Keratinocyte (primary cell): ENCODE measurements around the gene EIF2S2.
"Not testable (repeated sequence)": the region's sequence is repeated elsewhere in the genome, so short reads cannot be mapped to it uniquely, and the experiment has no call there.

Source experiments
- EZH2 ChIP-seq: IDR thresholded peaks from one replicate; pipeline ENCODE4 v1.6.1; 2012; ENCODE audit warnings: inconsistent platforms, mild to moderate bottlenecking, low read length, moderate library complexity
- TF ChIP-seq, protein P1 (sequence below), 3 experiments: IDR thresholded peaks in 1 of 3; conservative IDR thresholded peaks in 1 of 3; optimal IDR thresholded peaks in 1 of 3; 2 replicates in 2 of 3; 3 replicates in 1 of 3; pipeline versions ENCODE3 to v1.5.1; 2011; ENCODE audit warnings: low read length in 3 of 3, mild to moderate bottlenecking in 3 of 3, moderate library complexity in 2 of 3, control low read depth in 1 of 3, inconsistent platforms in 1 of 3; ENCODE audit not compliant: insufficient read depth in 2 of 3; ENCODE audit errors: extremely low read depth in 1 of 3

- TF ChIP-seq, protein P1, sequence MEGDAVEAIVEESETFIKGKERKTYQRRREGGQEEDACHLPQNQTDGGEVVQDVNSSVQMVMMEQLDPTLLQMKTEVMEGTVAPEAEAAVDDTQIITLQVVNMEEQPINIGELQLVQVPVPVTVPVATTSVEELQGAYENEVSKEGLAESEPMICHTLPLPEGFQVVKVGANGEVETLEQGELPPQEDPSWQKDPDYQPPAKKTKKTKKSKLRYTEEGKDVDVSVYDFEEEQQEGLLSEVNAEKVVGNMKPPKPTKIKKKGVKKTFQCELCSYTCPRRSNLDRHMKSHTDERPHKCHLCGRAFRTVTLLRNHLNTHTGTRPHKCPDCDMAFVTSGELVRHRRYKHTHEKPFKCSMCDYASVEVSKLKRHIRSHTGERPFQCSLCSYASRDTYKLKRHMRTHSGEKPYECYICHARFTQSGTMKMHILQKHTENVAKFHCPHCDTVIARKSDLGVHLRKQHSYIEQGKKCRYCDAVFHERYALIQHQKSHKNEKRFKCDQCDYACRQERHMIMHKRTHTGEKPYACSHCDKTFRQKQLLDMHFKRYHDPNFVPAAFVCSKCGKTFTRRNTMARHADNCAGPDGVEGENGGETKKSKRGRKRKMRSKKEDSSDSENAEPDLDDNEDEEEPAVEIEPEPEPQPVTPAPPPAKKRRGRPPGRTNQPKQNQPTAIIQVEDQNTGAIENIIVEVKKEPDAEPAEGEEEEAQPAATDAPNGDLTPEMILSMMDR (optimal IDR thresholded peaks at IDR 0.05 in 1 of 3, IDR thresholded peaks at IDR 0.05 in 1 of 3, conservative IDR thresholded peaks at IDR 0.05 in 1 of 3; ENCODE audit: extremely low read depth in 1 of 3, insufficient read depth in 2 of 3, low read length in 3 of 3) = not testable (repeated sequence)
- not testable (repeated sequence) for TF ChIP-seq EZH2
Observed at GRCh38 chr20:34157697-34158096, 45.7 kb upstream of the EIF2S2 start.
